Hematopoietic multipotent progenitor cell treated with erythropoietin and hydrocortisone succinate and interleukin-3 and kit ligand, for 17 days (in vitro differentiated cells): Measurements from ENCODE around the gene SLX4IP.

ENCODE experiments used
- DNase-seq: peaks from one replicate; pipeline ENCODE4 v3.0.0-alpha.2; 2015; ENCODE audit warnings: low spot score

Gene SLX4IP

DNA sequence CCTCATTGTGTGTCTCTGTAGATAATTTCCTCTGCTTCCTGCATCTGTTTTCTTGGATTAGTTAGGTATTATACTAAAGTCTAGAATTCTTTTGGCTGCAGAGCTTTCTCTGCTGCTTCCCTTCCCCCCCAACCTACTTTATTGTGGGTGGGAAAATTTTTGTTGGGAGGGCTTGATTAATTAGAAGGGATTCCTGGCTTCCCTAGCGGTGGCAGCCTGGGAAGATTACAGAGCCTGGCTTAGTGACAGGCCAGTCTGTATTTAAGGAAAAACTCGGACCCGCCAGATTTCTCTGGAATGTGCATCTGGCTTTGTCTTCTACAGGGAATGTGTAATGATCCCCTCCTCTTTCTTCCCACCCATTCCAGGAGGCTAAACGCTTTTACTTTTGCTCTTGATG lies 31.2 kb downstream of the SLX4IP start:
- DNase-seq: no peak

DNA sequence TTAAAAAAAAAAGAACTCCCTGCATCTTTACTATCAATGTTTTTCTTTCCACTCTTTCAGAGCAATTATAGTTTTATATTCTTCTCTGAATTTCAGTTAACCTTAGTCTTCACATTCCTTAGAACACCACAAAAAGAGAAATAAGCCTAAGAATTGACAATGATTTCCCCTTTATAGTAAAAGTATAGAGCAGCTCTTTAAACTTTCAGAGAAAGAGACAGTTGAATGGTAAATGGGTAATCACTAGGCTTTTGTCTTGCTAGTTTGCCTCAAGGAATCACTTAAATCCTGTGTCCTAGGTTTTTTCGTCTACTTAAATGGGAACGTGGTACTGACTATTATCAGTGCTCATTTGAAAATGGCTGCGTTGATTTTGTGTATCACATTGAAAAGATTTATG lies 31.8 kb downstream of the SLX4IP start:
- no peak for DNase-seq

DNA sequence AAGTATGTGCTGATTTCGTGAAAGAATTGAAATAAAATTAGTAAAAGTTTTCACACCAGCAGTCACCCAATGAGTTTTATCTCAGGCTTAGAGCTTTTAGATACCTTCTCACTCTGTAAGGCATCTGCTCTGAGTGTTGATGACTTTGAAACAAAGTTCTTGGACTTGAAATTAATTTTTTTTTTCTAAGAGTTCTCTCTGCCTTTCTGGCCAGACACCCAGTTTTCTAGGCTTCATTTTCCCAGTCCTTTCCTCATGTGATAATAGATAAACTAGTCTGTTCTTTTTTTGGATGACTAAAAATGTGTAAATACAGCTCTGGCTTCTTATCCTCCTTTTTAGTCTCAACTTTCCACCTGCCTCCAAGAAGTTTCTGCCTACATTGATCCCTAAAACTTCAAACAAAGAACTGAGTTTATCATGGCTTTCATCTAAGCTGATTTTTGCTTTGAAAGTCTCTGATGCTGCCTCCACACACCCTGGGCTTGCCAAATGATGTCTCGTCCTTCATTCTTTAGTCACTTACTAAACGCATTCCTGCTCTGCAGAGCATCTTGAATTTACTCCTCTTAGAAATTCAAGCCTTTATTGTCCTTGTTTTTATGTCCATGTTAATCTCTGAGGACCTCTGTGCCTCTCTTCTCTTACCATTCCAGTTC lies 32.7 kb downstream of the SLX4IP start:
- no peak for DNase-seq

DNA sequence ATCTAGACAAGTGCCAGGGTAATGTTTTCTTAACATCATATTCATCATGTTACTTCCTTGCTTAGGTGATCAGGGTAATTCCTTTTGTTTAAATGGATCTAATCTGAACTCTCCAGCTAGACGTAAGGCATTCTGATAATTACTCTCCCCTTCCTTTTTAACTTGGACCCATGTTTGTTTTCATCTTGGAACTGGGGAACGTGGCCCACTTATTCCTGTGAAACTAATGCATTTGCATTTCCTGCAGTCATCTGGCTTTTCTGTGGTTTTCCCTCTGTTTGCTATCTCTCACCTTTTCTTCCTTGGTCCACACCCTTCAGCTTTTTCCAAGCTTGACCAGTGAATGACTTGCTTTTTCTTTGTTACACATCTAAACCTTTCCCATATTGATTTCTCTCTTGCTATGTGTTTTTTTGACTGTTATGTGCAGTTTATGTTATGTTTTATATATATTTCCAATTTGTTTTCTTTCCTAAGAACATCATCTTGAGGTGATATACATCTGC lies 33.3 kb downstream of the SLX4IP start:
- DNase-seq: no peak

DNA sequence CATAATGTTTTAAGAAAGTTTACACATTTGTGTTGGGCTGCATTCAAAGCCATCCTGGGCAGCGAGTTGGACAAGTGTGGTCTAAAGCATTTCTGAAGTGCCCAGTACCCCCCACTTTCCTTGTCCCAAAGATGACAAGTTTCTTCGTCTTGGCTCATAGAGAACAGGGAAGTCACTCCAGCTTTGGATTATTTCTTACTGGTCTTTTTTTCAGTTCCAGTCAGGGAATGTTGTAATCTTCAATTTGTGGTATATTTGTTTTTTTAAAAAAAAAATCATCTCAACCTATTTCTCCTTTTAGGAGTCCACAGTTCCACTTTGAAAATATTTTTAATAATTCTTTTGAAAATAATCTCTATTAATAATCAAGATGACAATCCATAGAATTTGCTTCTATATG lies 34.0 kb downstream of the SLX4IP start:
- no peak for DNase-seq

DNA sequence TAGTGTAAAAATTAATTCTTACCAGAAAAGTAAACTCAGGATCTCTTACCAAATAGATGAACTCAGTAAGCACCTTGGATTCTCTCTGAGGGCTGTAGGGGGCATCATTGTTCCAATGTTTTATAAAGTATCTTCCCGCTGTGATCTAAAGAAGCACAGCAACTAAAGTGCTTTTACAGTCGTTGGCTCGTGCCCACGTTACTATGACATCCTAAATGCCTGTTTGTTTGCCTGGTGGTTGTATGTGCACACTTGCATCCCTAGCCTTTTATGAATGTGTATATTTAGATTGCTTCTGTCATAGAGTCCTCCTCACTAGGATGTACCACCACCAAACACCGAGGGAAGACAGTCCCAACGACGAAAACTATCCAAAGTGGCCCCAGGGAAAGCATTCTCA lies 34.5 kb downstream of the SLX4IP start:
- peak; percentile 86 for DNase-seq

DNA sequence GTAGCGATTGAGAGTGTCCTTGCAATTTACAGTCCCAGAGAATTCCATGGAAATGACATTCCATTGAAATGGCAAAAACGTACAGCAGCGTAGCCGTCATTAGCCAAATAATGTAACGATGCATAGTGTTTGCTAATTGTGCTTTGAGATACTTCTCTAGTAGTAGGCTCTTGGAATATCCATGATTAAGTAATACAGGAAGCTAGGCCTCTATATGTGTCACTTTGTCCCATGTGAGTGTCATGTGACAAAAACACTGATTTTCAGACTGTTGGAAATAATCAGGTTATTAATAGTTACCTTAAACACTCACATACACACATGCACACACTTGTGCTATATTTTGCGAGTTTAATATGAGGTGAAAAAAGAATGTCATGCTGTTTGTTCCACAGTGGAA lies 35.2 kb downstream of the SLX4IP start:
- no peak for DNase-seq

DNA sequence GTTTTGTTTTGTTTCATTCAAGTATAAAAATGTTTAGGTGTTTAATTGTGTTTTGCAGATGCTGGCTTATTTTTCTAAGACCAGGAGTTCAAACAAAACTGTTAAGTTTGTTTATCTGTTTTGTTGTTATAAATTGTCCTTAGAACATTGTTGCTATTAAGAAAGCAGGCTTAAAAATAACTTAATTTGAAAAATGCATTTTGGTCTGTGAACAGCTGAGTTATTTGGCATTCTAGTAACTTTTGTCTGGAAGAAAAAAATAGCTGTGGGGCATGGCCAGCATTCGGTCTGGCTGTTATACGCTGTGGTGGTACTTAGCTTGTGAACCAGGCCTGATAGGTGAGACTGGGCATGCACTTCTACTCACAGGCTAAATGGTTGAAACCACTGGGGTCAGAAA lies 37.8 kb downstream of the SLX4IP start:
- DNase-seq: no peak

DNA sequence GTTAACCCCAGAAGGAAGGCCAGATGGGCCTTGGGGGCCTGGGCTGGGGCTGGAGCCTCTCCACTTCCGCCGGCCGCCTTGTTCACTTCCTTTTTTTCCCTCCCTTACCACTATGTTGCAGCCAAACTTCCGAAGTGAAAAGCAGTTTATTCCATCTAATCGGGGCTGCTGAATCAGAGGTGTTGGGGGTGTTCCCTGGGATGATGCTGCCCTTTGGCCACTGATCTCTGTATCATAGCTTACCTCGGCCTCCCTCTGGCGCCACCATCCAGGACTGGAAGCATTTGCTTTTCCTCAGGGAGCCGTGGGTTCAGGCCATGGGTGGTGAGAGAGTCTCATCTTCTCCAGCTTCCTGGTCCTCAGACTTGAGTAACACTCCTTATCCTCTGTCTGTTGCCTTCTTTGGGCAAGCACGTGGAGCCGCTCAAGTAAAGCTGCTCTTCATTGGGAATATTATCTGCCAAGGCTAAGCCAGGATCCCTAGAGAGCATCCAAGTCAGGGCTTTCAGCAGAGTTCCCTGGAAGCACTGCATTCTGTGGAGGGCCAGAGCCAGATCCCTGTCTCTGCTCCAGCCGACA lies 39.6 kb downstream of the SLX4IP start:
- no peak for DNase-seq

DNA sequence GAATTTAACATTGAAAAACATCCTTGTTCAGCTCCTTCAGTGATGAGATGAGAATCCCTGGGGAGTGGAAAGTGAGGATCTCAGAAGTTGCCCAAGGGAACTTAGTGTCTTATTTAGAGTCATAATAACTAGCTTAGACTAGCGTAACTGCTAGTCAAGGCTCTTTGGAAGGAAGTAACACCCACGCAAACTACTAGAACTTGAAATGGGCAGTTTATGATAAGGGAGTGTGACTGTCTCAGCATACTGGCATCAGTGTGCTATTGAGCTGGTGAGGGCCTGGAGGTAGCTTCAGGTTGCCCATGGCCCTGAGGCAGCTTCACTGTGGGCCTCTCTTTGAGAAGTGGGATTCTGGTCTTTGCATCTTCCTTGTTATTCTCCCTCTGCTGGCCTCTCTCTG lies 40.1 kb downstream of the SLX4IP start:
- DNase-seq: no peak

DNA sequence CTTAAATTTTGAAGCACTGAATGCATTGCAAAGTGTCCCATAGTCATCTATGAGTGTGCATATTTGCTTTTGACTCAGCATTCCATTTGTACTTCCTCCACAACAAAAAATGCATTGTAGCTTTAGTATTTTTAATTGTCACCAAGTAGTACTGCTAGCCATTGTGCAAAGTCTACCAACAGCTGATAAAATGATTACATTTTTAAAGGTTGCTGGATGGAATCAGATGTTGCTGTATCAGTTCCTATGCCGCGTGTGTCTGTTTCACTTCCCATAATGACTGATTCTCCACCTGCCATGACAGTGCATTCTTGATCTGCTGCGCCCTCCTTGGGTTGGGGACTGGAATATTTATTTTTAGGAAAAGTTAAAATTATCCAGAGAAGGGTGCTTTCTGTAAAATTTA lies 41.2 kb downstream of the SLX4IP start:
- peak; percentile 48 for DNase-seq

DNA sequence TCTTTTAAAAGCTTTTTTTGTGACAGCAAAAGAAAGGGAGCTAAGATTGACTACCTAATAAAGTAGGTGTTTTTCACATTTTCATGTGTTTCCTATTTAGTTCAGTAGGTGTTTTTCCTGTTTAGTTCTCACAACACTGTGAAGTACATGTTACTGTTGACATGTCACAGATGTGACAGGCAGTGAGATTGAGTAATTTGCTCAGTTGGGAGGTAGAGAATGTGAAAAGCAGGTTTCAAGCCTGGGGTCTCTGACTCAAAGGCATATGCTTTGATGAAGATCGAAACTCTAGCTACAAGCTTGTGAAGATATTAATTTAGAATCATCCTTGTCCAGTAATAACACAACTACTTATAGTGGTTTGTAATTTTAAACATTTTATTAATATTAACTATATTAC lies 43.1 kb downstream of the SLX4IP start:
- DNase-seq: no peak

DNA sequence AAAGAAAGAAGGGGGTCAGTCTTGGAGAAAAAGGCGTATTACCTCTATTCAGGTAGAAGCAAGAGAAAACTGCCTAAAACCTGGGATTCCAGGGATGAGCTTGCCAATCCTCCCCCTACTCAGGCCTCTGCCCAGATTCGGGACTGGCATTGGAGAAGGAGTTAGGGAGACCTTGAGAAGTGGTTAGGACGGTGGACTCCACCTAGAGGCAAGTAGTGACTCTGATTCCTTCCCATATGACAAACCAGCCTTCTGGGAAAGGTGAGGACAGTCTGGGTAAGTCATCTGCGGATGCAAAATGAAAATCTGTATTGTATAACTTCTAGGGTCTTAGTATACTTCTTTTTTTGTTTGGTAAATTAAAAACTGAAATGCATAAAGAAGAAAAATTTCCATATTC lies 43.8 kb downstream of the SLX4IP start:
- DNase-seq: no peak

DNA sequence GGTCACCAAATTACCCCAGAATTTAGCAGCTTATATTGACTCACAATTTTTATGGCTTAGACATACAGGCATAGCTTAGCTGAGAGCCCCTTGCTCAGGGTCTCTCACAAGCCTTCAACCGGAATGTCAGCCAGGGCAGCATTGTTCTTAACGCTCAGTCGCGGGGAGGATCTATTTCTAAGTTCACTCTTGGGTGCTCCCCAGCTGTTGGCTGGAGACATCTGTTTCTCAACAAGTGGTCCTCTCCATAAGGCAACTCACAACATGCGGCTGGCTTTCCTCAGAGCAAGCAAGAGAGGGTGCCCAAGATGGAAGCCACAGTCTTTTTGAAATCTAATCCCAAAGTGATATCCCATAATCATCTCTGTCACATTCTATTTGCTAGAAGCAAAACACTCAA lies 46.6 kb downstream of the SLX4IP start:
- DNase-seq: peak; percentile 3

DNA sequence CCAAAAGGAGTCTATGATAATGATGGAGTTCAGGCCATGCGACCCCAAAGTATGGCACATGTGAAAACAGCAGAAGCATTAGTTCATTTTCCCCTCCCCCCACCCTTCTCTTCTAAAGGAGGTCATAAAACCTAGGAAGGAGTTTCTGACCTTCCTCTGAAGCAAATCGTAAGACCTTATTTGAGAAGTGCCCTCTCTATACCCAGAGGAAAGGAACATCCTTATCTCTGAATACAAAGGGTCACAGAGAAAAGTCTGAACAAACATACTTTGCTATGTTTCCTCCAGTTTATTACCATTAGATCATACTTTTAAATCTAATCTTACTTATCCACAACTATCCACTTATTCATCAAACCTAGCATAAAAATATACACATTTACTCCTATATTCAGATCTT lies 48.6 kb downstream of the SLX4IP start:
- peak; percentile 3 for DNase-seq

DNA sequence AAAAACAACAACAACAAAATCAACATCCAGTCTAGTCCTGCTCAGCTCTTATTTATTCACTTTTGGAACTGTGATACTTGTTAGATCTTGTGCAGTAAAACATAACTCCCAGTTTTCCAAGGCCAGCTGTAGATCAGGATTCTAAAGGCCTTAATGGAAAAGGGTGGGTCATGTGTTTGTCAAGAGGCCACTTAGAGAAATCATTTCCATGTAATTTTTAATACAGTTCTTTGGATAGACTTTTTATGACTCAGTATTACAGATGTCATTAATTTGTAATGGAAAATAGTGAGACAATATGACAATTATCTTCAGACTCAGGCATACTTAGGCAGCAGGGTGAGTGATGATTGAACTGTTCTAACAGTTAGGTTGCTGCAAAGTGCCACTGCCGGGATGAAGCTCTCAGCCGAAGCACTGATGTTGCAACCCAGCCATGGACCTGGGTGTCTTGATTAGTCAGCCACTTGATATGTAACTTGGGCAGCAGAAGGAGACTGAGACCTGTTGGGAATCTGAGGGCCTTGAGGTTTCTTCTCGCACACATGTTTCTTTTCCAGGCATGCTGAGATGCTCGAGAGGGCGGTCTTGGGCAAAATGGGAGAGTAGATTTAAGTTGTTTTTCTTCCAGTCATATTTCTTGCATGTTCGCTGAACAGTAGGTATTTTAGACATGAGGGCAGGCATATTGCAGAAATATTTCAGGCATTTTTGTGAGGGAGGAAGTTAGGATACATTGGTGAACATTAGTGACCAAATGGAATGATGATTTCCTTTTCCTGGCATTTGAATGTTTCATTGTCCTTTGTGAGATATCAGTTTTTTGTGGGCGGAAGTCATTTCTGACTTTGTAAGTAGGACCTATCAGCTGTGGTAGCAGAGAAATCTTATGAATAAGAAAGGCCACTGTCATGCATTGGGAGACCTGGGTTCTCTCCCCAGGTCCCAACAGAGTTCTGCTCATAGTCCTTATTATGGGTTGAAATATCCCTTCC lies 52.3 kb downstream of the SLX4IP start:
- no peak for DNase-seq

DNA sequence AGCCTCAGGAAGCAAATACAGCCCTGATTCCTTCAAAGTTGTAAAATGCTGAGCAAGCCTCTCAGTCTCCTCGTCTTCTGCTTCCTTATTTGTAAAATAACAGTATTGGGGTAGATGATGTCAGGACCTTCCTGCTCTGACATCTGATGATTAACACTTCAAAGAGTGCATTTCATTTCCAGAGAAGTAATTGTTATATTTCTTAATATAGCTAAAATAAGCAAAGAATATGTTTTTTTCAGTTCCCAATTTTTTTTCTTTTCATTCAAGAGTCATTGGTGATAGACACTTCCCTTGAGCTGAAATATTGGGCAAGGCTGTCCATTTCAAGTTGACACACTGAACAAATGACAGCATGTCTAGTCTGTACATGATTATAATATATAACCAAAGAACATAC lies 53.4 kb downstream of the SLX4IP start:
- DNase-seq: no peak

DNA sequence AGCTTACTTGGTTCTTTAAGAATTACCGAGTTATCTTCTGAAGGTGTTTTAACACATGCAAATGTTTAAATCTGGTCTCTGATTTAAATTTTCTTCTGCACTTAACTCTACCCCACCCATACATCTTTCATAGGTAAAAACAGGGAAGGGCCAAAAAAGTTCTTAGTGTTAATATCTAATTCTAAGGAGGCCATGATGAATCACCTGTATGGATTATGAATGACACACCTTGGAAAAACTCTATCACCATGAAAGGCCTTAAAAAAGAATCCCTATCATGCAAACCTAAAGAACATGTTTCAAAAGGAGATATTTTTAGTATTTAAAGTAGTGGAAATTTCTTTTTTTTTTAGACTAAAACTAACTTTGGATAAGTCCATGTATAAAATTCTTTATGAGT lies 54.7 kb downstream of the SLX4IP start:
- no peak for DNase-seq

DNA sequence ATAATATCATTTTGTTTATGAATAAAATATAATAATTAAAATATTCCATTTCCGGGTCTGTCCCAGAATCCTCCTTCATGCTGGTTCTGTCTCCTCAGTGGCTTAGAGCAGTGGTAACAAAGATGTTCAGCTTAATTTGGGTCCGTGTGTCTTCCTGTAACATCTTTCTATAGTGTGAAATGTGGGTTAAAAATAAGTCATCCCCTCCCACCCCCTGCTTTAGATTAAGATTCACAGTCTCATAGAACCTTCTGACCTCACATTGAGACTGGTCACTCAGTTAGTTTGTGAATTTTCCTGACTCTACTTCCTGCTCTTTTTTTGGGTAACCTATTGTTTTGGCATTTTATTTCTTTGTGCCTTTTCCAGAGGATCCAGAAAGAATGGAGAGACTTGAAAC lies 55.2 kb downstream of the SLX4IP start:
- no peak for DNase-seq

DNA sequence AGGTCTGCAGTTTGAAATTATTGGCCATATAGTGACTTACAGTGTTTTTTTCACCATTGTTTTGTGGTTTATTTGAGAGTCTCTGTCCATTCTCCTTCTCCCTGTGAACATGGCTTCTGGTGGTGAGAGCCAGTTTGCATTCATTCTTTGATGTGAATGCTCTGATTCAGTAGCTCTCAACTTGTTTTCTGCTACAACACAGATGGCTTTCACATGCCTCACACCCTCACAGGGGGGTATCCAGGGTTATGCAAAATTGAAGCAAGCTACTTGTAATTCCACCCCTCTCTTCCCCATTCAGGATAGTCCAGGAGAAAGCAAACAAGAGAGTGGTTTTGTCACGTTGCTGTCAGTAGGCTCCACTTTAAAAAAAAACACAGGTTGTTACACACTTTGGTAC lies 55.6 kb downstream of the SLX4IP start:
- no peak for DNase-seq

DNA sequence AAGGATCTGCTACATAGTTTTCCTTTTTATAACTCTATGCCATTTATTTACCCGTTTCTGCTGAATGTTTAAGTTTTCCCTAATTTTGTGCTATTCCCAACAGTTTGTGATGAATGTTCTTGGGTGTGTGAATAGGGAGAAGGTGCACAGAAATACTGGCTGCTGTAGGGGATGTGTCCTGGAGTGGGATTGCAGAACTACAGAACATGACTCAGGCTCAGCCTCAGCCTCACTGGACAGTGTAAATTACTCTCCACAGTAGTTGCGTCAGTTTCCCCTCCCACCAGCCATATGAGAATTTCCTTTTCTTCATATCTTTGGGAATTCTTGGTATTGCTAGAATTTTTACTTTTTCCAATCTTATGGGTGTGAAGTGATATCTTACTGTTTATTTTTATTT lies 57.0 kb downstream of the SLX4IP start:
- DNase-seq: no peak

DNA sequence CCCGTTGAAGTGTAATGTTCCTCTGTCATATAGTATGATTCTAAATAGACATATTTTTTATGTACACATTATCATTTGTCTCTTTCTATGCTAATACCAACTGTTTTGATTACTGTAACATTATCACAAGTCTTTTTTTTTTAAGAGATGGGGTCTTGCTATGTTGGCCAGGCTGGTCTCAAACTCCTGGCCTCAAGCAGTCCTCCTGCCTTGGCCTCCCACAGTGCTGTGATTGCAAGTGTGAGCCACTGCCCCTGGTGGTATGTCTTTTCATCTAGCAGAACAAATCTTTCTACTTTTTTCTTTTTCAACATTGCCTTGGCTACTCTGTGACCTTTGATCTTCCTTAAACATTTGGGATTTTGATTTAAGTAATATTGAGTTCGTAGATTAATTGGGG lies 57.7 kb downstream of the SLX4IP start:
- DNase-seq: no peak

DNA sequence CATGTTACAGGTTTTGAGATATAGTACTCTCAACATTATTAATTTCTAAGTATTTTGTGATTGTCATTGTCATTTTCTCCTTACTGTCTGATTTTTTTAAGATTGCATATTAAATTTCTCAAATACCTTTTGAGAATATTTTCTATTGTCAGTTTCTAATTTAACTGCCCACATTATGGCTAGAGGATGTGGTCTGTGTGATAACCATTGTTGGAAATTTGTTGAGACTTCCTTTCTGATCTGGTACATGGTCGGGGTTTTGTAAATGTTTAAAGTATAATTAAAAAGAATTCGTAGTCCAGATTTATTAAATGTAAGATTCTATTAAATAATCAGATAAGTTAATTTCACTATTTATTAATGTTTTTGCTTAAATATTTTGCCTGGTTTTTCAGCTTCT lies 60.1 kb downstream of the SLX4IP start:
- DNase-seq: no peak
